H1 (cell line): Measurements from ENCODE around the gene SRMS. TPM values are rescaled to one million over a fixed set of nuclear protein-coding genes. Genes with fewer than 3 reads are reported as not detected.

Experiments used
- CTBP2 ChIP-seq: IDR thresholded peaks from 2 replicates; pipeline ENCODE4 v1.7.0; 2011; ENCODE audit warnings: borderline replicate concordance, mild to moderate bottlenecking, moderate library complexity, mixed read lengths, low read length; ENCODE audit not compliant: insufficient read depth, insufficient read length
- EGR1 ChIP-seq: IDR thresholded peaks from 2 replicates; pipeline ENCODE4 v1.6.1; 2011; ENCODE audit warnings: low read depth, low read length, borderline replicate concordance
- EZH2 ChIP-seq: fragments of 200-600 bp; sonication (generic); IDR thresholded peaks from 2 replicates; pipeline ENCODE4 v1.7.1; 2012; ENCODE audit warnings: low read depth, mild to moderate bottlenecking, moderate library complexity, low read length, inconsistent platforms; ENCODE audit not compliant: severe bottlenecking
- POU5F1 ChIP-seq: IDR thresholded peaks from 2 replicates; pipeline ENCODE4 v1.6.1; 2011; ENCODE audit warnings: low read depth, mild to moderate bottlenecking, low read length, moderate library complexity
- SIRT6 ChIP-seq: IDR thresholded peaks from one replicate; pipeline ENCODE4 v1.7.1; 2012; ENCODE audit warnings: low read length, inconsistent platforms
- SIX5 ChIP-seq: IDR thresholded peaks from 2 replicates; pipeline ENCODE4 v1.6.1; 2011; ENCODE audit warnings: mild to moderate bottlenecking, low read depth, low read length
- SP4 ChIP-seq: IDR thresholded peaks from 2 replicates; pipeline ENCODE4 v1.6.1; 2012; ENCODE audit warnings: low read length, inconsistent platforms
- YY1 ChIP-seq: IDR thresholded peaks from 2 replicates; pipeline ENCODE4 v1.6.1; 2011; ENCODE audit warnings: low read depth, mild to moderate bottlenecking, low read length
- polyA plus RNA-seq, 7 experiments: library from polyadenylated mRNA; depleted of rRNA in 3 of 7; stranded (reverse) in 5 of 7; unstranded in 2 of 7; fragments of >200 nt in 5 of 7; fragments of 200-250 nt in 2 of 7; gene quantifications; 1 replicate in 5 of 7; 2 replicates in 1 of 7; 4 replicates in 1 of 7; pipeline versions ENCODE4 v1.2.1 to v1.2.3, GENCODE V29; 2011 to 2013; ENCODE audit warnings: missing spikeins in 2 of 7, mixed read lengths in 2 of 7
- total RNA-seq: library from RNA; stranded (reverse); fragmentation: NEBNext Ultra II Directional; extraction: Animal tissue kit (Norgen Biotek cat#: 25700); gene quantifications from 2 replicates; pipeline ENCODE4 v1.2.1, GENCODE V29; 2021

SRMS gene
- total and polyA plus RNA-seq, 2 of the 8 experiments (the other 6 are each of a cell fraction or from before 2014, with no cell fraction given) = 0.39 to 0.76 TPM

- no peak for TF ChIP-seq SP4
- TF ChIP-seq SIX5 = no peak
- TF ChIP-seq SIRT6 = no peak
- no peak for TF ChIP-seq EZH2
- TF ChIP-seq YY1 = no peak
- TF ChIP-seq POU5F1 = no peak
- TF ChIP-seq EGR1 = no peak
- no peak for TF ChIP-seq CTBP2
These were observed 4.9 kb downstream of the SRMS start (continued) for GRCh38 chr20:63542696-63543095.
